WTC11 (cell line): ENCODE measurements around the gene AGTRAP.

ENCODE experiments used
- AR ChIP-seq: fragments of 250-450 bp; sonication (Bioruptor Pico); IDR thresholded peaks from 2 replicates; pipeline ENCODE4 v1.9.0; 2021; ENCODE audit warnings: mild to moderate bottlenecking
- CBFB ChIP-seq: sonication (generic); formaldehyde crosslinking; IDR thresholded peaks from 2 replicates; pipeline ENCODE4 v1.8.1; 2022; ENCODE audit warnings: mild to moderate bottlenecking, low read depth, missing genetic modification reagents
- CREM ChIP-seq: sonication (generic); formaldehyde crosslinking; IDR thresholded peaks from 2 replicates; pipeline ENCODE4 v1.8.1; 2022; ENCODE audit warnings: mild to moderate bottlenecking, missing genetic modification reagents, moderate library complexity
- CTCF ChIP-seq: fragments of 200-600 bp; IDR thresholded peaks from 2 replicates; pipeline ENCODE4 v1.8.0; 2022; ENCODE audit warnings: antibody characterized with exemption
- E2F5 ChIP-seq: sonication (generic); formaldehyde crosslinking; IDR thresholded peaks from 2 replicates; pipeline ENCODE4 v1.8.1; 2022; ENCODE audit warnings: mild to moderate bottlenecking, moderate library complexity, missing genetic modification reagents
- ETV6 ChIP-seq: sonication (generic); formaldehyde crosslinking; IDR thresholded peaks from 2 replicates; pipeline ENCODE4 v1.8.1; 2022; ENCODE audit warnings: mild to moderate bottlenecking, missing genetic modification reagents
- NR1H2 ChIP-seq: sonication (generic); formaldehyde crosslinking; IDR thresholded peaks from 2 replicates; pipeline ENCODE4 v1.9.0; 2021; ENCODE audit warnings: mild to moderate bottlenecking, moderate library complexity, missing genetic modification reagents
- STAT6 ChIP-seq: sonication (generic); formaldehyde crosslinking; conservative IDR thresholded peaks from 2 replicates; pipeline ENCODE4 v1.8.1; 2023; ENCODE audit warnings: mild to moderate bottlenecking, low read depth, missing genetic modification reagents, moderate library complexity
- ZNF121 ChIP-seq: sonication (generic); formaldehyde crosslinking; IDR thresholded peaks from 2 replicates; pipeline ENCODE4 v1.8.0; 2023; ENCODE audit warnings: missing genetic modification reagents
- ZNF219 ChIP-seq: sonication (generic); formaldehyde crosslinking; IDR thresholded peaks from 2 replicates; pipeline ENCODE4 v1.8.0; 2023; ENCODE audit warnings: missing genetic modification reagents, mild to moderate bottlenecking, borderline replicate concordance
- ZNF232 ChIP-seq: sonication (generic); formaldehyde crosslinking; IDR thresholded peaks from 2 replicates; pipeline ENCODE4 v1.8.0; 2022; ENCODE audit warnings: mild to moderate bottlenecking, missing genetic modification reagents
- ZNF423 ChIP-seq: fragments of 250-450 bp; sonication (Bioruptor Pico); IDR thresholded peaks from 2 replicates; pipeline ENCODE4 v2.1.2; 2022; ENCODE audit warnings: mild to moderate bottlenecking, moderate library complexity

- TF ChIP-seq CTCF, result peak; percentile 5; the same call in 1 of the 2 replicates
- no peak for TF ChIP-seq ZNF423 (CRISPR knock-in tag)
- no peak for TF ChIP-seq ZNF121 (CRISPR knock-in tag)
- TF ChIP-seq ZNF232 (CRISPR knock-in tag), result no peak
- TF ChIP-seq AR (CRISPR knock-in tag), result no peak
- no peak for TF ChIP-seq NR1H2 (CRISPR knock-in tag)
- no peak for TF ChIP-seq CBFB (CRISPR knock-in tag)
- no peak for TF ChIP-seq E2F5 (CRISPR knock-in tag)
- TF ChIP-seq ZNF219 (CRISPR knock-in tag), result no peak
- no peak for TF ChIP-seq STAT6 (CRISPR knock-in tag)
- no peak for TF ChIP-seq CREM (CRISPR knock-in tag)
- no peak for TF ChIP-seq ETV6
Measured at GRCh38 chr1:11720033-11720376, 15.9 kb upstream of the AGTRAP start.
